Cardiac fibroblast (primary cell): Measurements from ENCODE around the gene RPH3AL.

Experiments
- DNase-seq, 2 donors: peaks; one replicate each; pipeline versions ENCODE4 v3.0.0 to v3.0.0-alpha.2; 2010; ENCODE audit warnings: low read depth in 2 of 2
- H3K4me3 ChIP-seq, 2 donors: replicated peaks in 1 of 2; 1 replicate in 1 of 2; 2 replicates in 1 of 2; pipeline ENCODE4 v1.5.1; 2011; ENCODE audit warnings: low read depth in 2 of 2, low read length in 2 of 2, mild to moderate bottlenecking in 2 of 2, moderate library complexity in 1 of 2
- TF ChIP-seq, protein P1 (sequence below): IDR thresholded peaks from one replicate; pipeline ENCODE4 v1.5.1; 2011; ENCODE audit warnings: low read depth, mild to moderate bottlenecking, low read length, inconsistent platforms

The RPH3AL gene

DNA sequence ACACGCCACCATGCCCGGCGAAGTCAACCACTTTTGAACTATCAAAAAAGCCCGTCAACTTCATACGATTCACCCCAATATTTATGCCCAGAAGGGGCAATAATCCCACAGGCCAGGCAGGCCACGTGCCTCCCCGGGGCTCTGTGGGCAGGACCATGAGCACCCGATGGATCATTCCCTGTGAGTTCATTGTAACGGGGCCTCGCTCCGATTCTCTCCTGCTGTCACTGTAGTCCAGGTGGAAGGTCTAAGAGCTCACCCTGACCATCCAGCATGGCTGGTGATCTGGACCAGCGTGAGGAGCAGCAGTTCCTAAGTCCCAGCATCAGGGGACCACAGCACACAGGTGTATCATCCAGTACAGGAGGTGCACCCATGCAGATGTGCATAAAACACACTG lies 93.7 kb downstream of the RPH3AL start:
- no peak for DNase-seq
- H3K4me3 ChIP-seq = no peak overlapping the region
- TF ChIP-seq, protein P1, sequence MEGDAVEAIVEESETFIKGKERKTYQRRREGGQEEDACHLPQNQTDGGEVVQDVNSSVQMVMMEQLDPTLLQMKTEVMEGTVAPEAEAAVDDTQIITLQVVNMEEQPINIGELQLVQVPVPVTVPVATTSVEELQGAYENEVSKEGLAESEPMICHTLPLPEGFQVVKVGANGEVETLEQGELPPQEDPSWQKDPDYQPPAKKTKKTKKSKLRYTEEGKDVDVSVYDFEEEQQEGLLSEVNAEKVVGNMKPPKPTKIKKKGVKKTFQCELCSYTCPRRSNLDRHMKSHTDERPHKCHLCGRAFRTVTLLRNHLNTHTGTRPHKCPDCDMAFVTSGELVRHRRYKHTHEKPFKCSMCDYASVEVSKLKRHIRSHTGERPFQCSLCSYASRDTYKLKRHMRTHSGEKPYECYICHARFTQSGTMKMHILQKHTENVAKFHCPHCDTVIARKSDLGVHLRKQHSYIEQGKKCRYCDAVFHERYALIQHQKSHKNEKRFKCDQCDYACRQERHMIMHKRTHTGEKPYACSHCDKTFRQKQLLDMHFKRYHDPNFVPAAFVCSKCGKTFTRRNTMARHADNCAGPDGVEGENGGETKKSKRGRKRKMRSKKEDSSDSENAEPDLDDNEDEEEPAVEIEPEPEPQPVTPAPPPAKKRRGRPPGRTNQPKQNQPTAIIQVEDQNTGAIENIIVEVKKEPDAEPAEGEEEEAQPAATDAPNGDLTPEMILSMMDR = no peak

DNA sequence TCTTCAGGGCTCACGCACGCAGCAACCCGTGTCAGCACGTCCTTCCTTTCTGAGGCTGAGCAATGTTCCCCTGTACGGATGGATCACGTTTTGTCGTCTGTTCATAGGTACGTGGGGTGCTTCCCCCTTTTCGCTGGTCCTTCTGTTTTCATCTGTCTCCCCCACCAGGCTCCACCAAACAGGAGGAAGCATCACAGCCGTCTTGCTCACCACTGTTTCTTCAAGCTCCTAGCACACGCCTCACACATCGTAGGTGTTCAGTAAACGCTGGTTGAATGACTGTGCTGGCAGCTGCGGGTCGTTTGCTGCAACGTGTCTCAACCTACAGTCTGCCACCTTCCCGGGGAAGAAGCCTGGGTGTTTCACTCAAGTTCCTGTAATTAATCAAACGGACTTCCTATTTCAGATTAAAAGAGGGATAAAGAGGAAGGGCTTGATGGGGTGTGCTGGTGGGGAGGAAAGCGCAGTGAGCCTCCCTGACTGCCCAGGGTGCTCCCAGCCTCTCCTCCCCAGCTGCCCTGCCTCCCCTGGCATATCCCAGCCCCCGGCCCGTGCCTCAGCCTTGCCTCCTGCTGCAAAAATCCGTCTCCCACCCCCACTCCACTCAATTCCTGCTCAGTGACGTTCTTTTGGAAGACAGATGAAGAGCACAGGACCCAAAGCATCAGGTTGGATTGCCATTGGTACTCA lies 94.4 kb downstream of the RPH3AL start:
- no peak overlapping the region for H3K4me3 ChIP-seq
- no peak for DNase-seq
- TF ChIP-seq, protein P1 = no peak

DNA sequence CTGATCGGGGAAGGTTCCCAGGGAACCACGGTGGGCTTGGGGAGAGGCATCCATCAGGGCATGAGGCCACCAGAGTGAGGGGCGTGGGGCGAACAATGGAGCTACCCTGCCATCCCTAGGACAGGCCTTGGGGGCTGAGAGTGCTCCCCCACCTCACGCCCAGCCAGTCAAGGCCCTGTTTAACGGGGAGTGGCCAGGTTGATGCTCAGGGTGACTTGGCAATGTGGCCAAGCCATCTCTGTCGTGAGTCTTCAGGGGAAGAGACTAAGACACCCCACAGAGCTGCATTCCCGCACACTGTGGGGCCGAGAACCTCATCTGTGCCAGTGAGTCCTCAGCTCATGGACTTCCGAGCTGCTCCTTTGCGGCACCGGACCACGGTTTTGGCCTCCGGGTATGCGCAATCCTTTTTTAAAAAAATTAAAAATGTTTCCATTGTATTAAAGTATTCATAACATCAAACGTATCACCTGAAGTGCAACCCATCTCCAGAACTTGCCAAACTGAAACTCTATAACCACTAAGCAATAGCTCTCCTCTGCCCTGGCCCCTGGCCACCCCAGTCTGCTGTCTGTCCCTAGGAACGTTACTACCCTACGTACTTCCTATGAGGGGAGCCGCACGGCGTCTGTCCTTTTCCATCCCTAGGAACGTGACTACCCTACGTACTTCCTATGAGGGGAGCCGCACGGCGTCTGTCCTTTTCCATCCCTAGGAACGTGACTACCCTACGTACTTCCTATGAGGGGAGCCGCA lies 99.3 kb downstream of the RPH3AL start:
- no peak overlapping the region for H3K4me3 ChIP-seq
- TF ChIP-seq, protein P1 = no peak
- DNase-seq = no peak

DNA sequence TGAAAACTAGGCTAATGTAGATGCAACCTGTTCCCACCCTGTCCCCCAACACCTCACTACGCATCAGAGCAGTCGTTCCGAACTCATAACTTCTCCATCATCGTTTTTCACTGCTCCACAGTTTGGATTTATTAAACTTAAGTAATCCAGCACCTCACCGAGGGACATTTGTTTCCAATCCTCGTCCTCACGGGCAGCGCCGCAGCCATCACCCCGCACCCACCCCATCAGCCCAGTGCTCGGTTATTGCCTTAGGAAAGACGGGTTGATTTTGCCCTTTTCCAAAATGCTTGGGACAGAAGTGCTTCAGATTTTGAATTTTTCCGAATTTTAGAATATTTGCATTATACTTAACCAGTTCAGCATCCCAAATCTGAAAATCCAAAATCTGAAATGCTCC lies 100.2 kb downstream of the RPH3AL start:
- DNase-seq = no peak
- H3K4me3 ChIP-seq = no peak overlapping the region
- TF ChIP-seq, protein P1 = no peak

DNA sequence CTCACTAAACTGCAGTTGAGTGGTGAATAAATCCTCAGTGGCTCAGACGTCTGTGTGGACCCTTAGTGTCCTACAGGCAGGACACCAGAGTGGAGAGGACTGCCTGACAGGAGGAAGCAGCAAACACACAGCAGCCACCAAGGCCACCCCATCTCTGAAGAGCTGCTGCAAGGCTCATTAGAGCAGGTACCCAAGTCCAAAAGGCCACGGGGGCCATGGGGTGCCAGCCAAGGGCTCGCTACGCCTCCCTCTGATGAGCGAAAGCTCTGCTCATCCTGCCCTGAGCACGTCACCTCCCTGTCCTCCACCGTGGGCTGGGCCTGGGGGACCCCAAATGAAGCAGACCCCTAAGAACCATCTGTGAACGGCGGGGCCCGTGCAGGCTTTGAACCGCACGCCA lies 101.1 kb downstream of the RPH3AL start:
- TF ChIP-seq, protein P1 = no peak
- DNase-seq = no peak
- no peak overlapping the region for H3K4me3 ChIP-seq

DNA sequence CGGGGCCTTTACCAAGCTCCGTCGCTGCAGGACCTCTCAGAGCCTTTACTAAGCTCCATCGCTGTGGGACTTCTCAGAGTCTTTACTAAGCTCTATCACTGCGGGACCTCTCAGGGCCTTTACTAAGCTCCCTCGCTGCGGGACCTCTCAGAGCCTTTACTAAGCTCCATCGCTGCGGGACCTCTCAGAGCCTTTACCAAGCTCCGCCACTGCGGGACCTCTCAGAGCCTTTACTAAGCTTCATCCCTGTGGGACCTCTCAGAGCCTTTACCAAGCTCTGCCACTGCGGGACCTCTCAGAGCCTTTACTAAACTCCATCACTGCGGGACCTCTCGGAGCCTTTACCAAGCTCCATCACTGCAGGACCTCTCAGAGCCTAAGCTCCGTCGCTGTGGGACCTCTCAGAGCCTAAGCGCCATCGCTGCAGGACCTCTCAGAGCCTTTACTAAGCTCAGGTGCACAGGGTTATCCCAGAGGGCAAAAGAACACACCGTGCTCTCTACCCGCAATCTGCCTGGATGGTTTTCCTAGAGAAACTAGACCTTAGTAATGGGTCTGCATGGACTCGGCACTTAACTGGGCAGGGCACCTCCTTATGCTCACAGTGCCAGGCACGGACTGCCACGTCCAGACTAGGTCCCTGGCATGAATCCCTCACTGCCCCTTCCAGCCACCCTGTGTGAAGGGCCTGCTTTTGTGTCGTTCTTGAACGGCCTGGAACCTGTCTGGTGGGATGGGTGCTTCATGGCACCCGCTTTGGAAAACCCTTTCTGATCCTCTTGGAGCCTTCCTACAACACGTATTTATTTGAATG lies 101.9 kb downstream of the RPH3AL start:
- TF ChIP-seq, protein P1 = no peak
- no peak overlapping the region for H3K4me3 ChIP-seq
- no peak for DNase-seq
